H1 (cell line): ENCODE results near the gene CPEB3. TPM values are rescaled to one million over a fixed set of nuclear protein-coding genes. Genes with fewer than 3 reads are reported as not detected.

Experiments used
- CTCF ChIA-PET: fragments of 300-600 bp; sonication (Branson Sonifier 250); formaldehyde crosslinking; loops from one replicate; lab custom pipeline; 2021; ENCODE audit not compliant: partially characterized antibody; lab: Charles Lee
- POLR2A ChIA-PET: fragments of 300-600 bp; sonication (Branson Sonifier 250); formaldehyde crosslinking; loops from one replicate; lab custom pipeline; 2021; ENCODE audit warnings: inconsistent platforms; ENCODE audit not compliant: partially characterized antibody; lab: Charles Lee
- DNase-seq, 2 experiments: peaks; one replicate each; pipeline versions ENCODE4 v3.0.0 to v3.0.0-alpha.2; 2010 to 2022; ENCODE audit warnings: low spot score in 2 of 2, low read depth in 1 of 2, mixed read lengths in 1 of 2
- FAIRE-seq: peaks from 2 replicates; lab custom pipeline; 2011; peaks lifted over from hg19 to GRCh38; lab: Jason Lieb, UNC
- H2AFZ ChIP-seq: 2 replicates; pipeline ENCODE4 v1.8.1; 2012; ENCODE audit warnings: low read length, inconsistent platforms
- H2AK5ac ChIP-seq: 2 replicates; pipeline ENCODE4 v1.6.1; 2013; ENCODE audit warnings: low read depth, low read length
- H2BK120ac ChIP-seq: replicated peaks from 2 replicates; pipeline ENCODE3; 2013; ENCODE audit warnings: low read depth, low read length, inconsistent platforms
- H2BK12ac ChIP-seq: 2 replicates; pipeline ENCODE4 v1.6.1; 2013; ENCODE audit warnings: low read depth, low read length
- H2BK15ac ChIP-seq: 2 replicates; pipeline ENCODE4 v1.6.1; 2013; ENCODE audit warnings: low read length
- H2BK20ac ChIP-seq: 2 replicates; pipeline ENCODE4 v1.6.1; 2013; ENCODE audit warnings: low read length
- H2BK5ac ChIP-seq: 2 replicates; pipeline ENCODE4 v1.6.1; 2013; ENCODE audit warnings: low read depth, low read length
- H3K14ac ChIP-seq: 2 replicates; pipeline ENCODE4 v1.6.1; 2013; ENCODE audit warnings: inconsistent platforms; ENCODE audit not compliant: insufficient read length
- H3K18ac ChIP-seq: 2 replicates; pipeline ENCODE4 v1.6.1; 2013; ENCODE audit warnings: low read length; ENCODE audit errors: extremely low read depth
- H3K23ac ChIP-seq: 2 replicates; pipeline ENCODE4 v1.6.1; 2013; ENCODE audit warnings: inconsistent platforms; ENCODE audit not compliant: insufficient read length
- H3K23me2 ChIP-seq: 2 replicates; pipeline ENCODE4 v1.6.1; 2013; ENCODE audit warnings: low read depth, low read length
- H3K27ac ChIP-seq: 2 replicates; pipeline ENCODE4 v1.6.1; 2011; ENCODE audit warnings: low read depth, low read length, inconsistent platforms
- H3K27me3 ChIP-seq, 4 experiments: replicated peaks in 1 of 4; 1 replicate in 1 of 4; 2 replicates in 3 of 4; pipeline versions ENCODE4 v1.6.1 to v1.8.1; 2011 to 2013; ENCODE audit warnings: low read length in 3 of 4, mild to moderate bottlenecking in 3 of 4, inconsistent platforms in 2 of 4, mixed read lengths in 2 of 4, moderate library complexity in 1 of 4; ENCODE audit not compliant: control insufficient read depth in 3 of 4, insufficient read depth in 3 of 4; ENCODE audit errors: extremely low read depth in 1 of 4
- H3K36me3 ChIP-seq, 4 experiments: 2 replicates each; pipeline versions ENCODE4 v1.6.1 to v1.8.1; 2011 to 2013; ENCODE audit warnings: mild to moderate bottlenecking in 4 of 4, low read length in 3 of 4, moderate library complexity in 2 of 4, control low read depth in 1 of 4, inconsistent platforms in 1 of 4; ENCODE audit not compliant: insufficient read depth in 4 of 4, control insufficient read depth in 2 of 4
- H3K4ac ChIP-seq: replicated peaks from 2 replicates; pipeline ENCODE3; 2013; ENCODE audit warnings: low read length, low read depth, mixed read lengths, inconsistent platforms; ENCODE audit not compliant: insufficient read length
- H3K4me1 ChIP-seq, 4 experiments: replicated peaks in 1 of 4; 1 replicate in 1 of 4; 2 replicates in 3 of 4; pipeline versions ENCODE4 v1.6.1 to v1.8.1; 2011 to 2013; ENCODE audit warnings: low read length in 3 of 4, inconsistent platforms in 2 of 4, mixed read lengths in 1 of 4; ENCODE audit not compliant: insufficient read depth in 4 of 4, control insufficient read depth in 3 of 4
- H3K4me2 ChIP-seq, 2 experiments: 2 replicates each; pipeline versions ENCODE4 v1.6.1 to v1.8.1; 2011 to 2013; ENCODE audit warnings: low read depth in 2 of 2, low read length in 2 of 2, control low read depth in 1 of 2, inconsistent platforms in 1 of 2, mild to moderate bottlenecking in 1 of 2; ENCODE audit not compliant: insufficient read depth in 1 of 2
- H3K4me3 ChIP-seq, 4 experiments: fragments of 200-600, 300-600 bp in 1 of 4; sonication (generic), shearing (Covaris generic), sonication (Bioruptor Twin) in 1 of 4; 2 replicates each; pipeline versions ENCODE4 v1.5.1 to v1.8.1; 2011 to 2016; ENCODE audit warnings: low read length in 4 of 4, low read depth in 3 of 4, control low read depth in 2 of 4, inconsistent platforms in 2 of 4, mild to moderate bottlenecking in 2 of 4, mixed read lengths in 1 of 4, moderate library complexity in 1 of 4; ENCODE audit not compliant: insufficient read depth in 2 of 4; ENCODE audit errors: extremely low read depth in 1 of 4
- H3K56ac ChIP-seq: replicated peaks from 2 replicates; pipeline ENCODE3; 2013; ENCODE audit warnings: low read depth, mild to moderate bottlenecking, mixed read lengths, low read length, inconsistent platforms; ENCODE audit not compliant: insufficient read length
- H3K79me1 ChIP-seq: 2 replicates; pipeline ENCODE4 v1.6.1; 2013; ENCODE audit warnings: low read depth, low read length, control low read depth
- H3K79me2 ChIP-seq, 2 experiments: 2 replicates each; pipeline versions ENCODE4 v1.6.1 to v1.8.1; 2012 to 2013; ENCODE audit warnings: low read length in 2 of 2, mild to moderate bottlenecking in 2 of 2, inconsistent platforms in 1 of 2; ENCODE audit not compliant: insufficient read depth in 2 of 2, control insufficient read depth in 1 of 2
- H3K9ac ChIP-seq, 4 experiments: replicated peaks in 1 of 4; 1 replicate in 1 of 4; 2 replicates in 3 of 4; pipeline versions ENCODE4 v1.6.1 to v1.8.1; 2011 to 2013; ENCODE audit warnings: low read depth in 3 of 4, low read length in 3 of 4, control low read depth in 2 of 4, mild to moderate bottlenecking in 2 of 4, moderate library complexity in 2 of 4, inconsistent platforms in 1 of 4; ENCODE audit errors: extremely low read depth in 1 of 4
- H3K9me3 ChIP-seq, 2 experiments: 2 replicates each; pipeline versions ENCODE4 v1.6.1 to v1.8.1; 2012 to 2013; ENCODE audit warnings: mild to moderate bottlenecking in 2 of 2, moderate library complexity in 2 of 2, control low read depth in 1 of 2, inconsistent platforms in 1 of 2, low read depth in 1 of 2, low read length in 1 of 2, mixed read lengths in 1 of 2; ENCODE audit not compliant: insufficient read depth in 2 of 2
- H4K20me1 ChIP-seq, 2 experiments: replicated peaks in 1 of 2; 2 replicates each; pipeline versions ENCODE3 to v1.8.1; 2011 to 2013; ENCODE audit warnings: inconsistent platforms in 2 of 2, low read length in 2 of 2, mild to moderate bottlenecking in 1 of 2; ENCODE audit not compliant: insufficient read depth in 2 of 2, control insufficient read depth in 1 of 2
- H4K5ac ChIP-seq: 2 replicates; pipeline ENCODE4 v1.6.1; 2013; ENCODE audit warnings: low read length, low read depth, mixed read lengths, inconsistent platforms; ENCODE audit not compliant: insufficient read length
- H4K8ac ChIP-seq: 2 replicates; pipeline ENCODE4 v1.8.0; 2013; ENCODE audit warnings: mild to moderate bottlenecking, moderate library complexity, low read length, inconsistent platforms; ENCODE audit not compliant: insufficient read depth; ENCODE audit errors: extremely low read depth
- H4K91ac ChIP-seq: replicated peaks from 2 replicates; pipeline ENCODE3; 2013; ENCODE audit warnings: low read length, mixed read lengths, inconsistent platforms; ENCODE audit not compliant: insufficient read length
- ATF3 ChIP-seq: IDR thresholded peaks from 2 replicates; pipeline ENCODE4 v1.6.1; 2011; ENCODE audit warnings: low read depth, mild to moderate bottlenecking, low read length; ENCODE audit not compliant: insufficient read depth
- GABPA ChIP-seq: IDR thresholded peaks from 2 replicates; pipeline ENCODE4 v1.6.1; 2011; ENCODE audit warnings: mild to moderate bottlenecking, low read length, moderate library complexity, borderline replicate concordance; ENCODE audit not compliant: insufficient read depth
- HDAC2 ChIP-seq, 2 experiments: fragments of 300-600 bp in 1 of 2; sonication (generic) in 1 of 2; IDR thresholded peaks; 2 replicates each; pipeline ENCODE4 v1.6.1; 2011 to 2012; ENCODE audit warnings: low read depth in 2 of 2, low read length in 2 of 2, mild to moderate bottlenecking in 2 of 2, moderate library complexity in 2 of 2, borderline replicate concordance in 1 of 2, inconsistent platforms in 1 of 2
- JUND ChIP-seq: IDR thresholded peaks from 2 replicates; pipeline ENCODE4 v1.6.1; 2011; ENCODE audit warnings: mild to moderate bottlenecking, improper control_type of control experiment, low read length
- KDM4A ChIP-seq: IDR thresholded peaks from one replicate; pipeline ENCODE4 v1.7.1; 2012; ENCODE audit warnings: low read depth, mild to moderate bottlenecking, moderate library complexity, low read length, inconsistent platforms; ENCODE audit not compliant: severe bottlenecking
- NRF1 ChIP-seq: IDR thresholded peaks from 2 replicates; pipeline ENCODE4 v1.6.1; 2011; ENCODE audit warnings: mild to moderate bottlenecking, low read depth, low read length, improper control_type of control experiment
- RAD21 ChIP-seq, 2 experiments: IDR thresholded peaks in 1 of 2; conservative IDR thresholded peaks in 1 of 2; 2 replicates each; pipeline ENCODE4 v1.6.1; 2011; ENCODE audit warnings: low read depth in 2 of 2, low read length in 2 of 2, improper control_type of control experiment in 1 of 2, inconsistent platforms in 1 of 2, mild to moderate bottlenecking in 1 of 2, moderate library complexity in 1 of 2
- RBBP5 ChIP-seq: IDR thresholded peaks from 2 replicates; pipeline ENCODE4 v1.7.1; 2012; ENCODE audit warnings: low read depth, mild to moderate bottlenecking, inconsistent platforms, low read length, moderate library complexity, borderline replicate concordance
- SIN3A ChIP-seq, 2 experiments: IDR thresholded peaks in 1 of 2; conservative IDR thresholded peaks in 1 of 2; 2 replicates each; pipeline ENCODE4 v1.6.1; 2011 to 2012; ENCODE audit warnings: low read length in 2 of 2, improper control_type of control experiment in 1 of 2, low read depth in 1 of 2, mild to moderate bottlenecking in 1 of 2
- SIX5 ChIP-seq: IDR thresholded peaks from 2 replicates; pipeline ENCODE4 v1.6.1; 2011; ENCODE audit warnings: mild to moderate bottlenecking, low read depth, low read length
- TCF12 ChIP-seq: IDR thresholded peaks from 2 replicates; pipeline ENCODE4 v1.6.1; 2011; ENCODE audit warnings: low read depth, mild to moderate bottlenecking, low read length
- whole genome bisulfite sequencing, 2 experiments: shearing (Covaris generic) in 1 of 2; methylation state at CpG; one replicate each; pipeline versions ENCODE4 v1.1.6 to v1.1.7; 2013 to 2015; ENCODE audit warnings: low lambda C conversion rate in 2 of 2, mixed read lengths in 2 of 2, inconsistent platforms in 1 of 2, low coverage in 1 of 2, missing lambda C conversion rate in 1 of 2; ENCODE audit not compliant: insufficient replicate concordance in 2 of 2, insufficient coverage in 1 of 2, insufficient read length in 1 of 2; ENCODE audit errors: extremely low coverage in 1 of 2, missing lambda C conversion rate in 1 of 2; 5-methylcytosine and 5-hydroxymethylcytosine counted together
- polyA plus RNA-seq, 7 experiments: library from polyadenylated mRNA; depleted of rRNA in 3 of 7; stranded (reverse) in 5 of 7; unstranded in 2 of 7; fragments of >200 nt in 5 of 7; fragments of 200-250 nt in 2 of 7; gene quantifications; 1 replicate in 5 of 7; 2 replicates in 1 of 7; 4 replicates in 1 of 7; pipeline versions ENCODE4 v1.2.1 to v1.2.3, GENCODE V29; 2011 to 2013; ENCODE audit warnings: missing spikeins in 2 of 7, mixed read lengths in 2 of 7
- total RNA-seq: library from RNA; stranded (reverse); fragmentation: NEBNext Ultra II Directional; extraction: Animal tissue kit (Norgen Biotek cat#: 25700); gene quantifications from 2 replicates; pipeline ENCODE4 v1.2.1, GENCODE V29; 2021

CPEB3 gene
- total and polyA plus RNA-seq, 2 of the 8 experiments (the other 6 are each of a cell fraction or from before 2014, with no cell fraction given) = 0.39 to 1.7 TPM

GRCh38 chr10:92175164-92175563, 115.7 kb downstream of the CPEB3 start:
- no peak overlapping the region for H3K14ac ChIP-seq
- no peak overlapping the region for H2AK5ac ChIP-seq
- H4K5ac ChIP-seq = no peak overlapping the region
- no peak overlapping the region for H3K4ac ChIP-seq
- no peak overlapping the region for H3K23ac ChIP-seq
- no peak for DNase-seq
- H2BK15ac ChIP-seq = no peak overlapping the region
- no peak overlapping the region for H2BK5ac ChIP-seq
- H3K9ac ChIP-seq = no peak overlapping the region
- no peaks in the 10 kb centered on the region for H4K20me1 ChIP-seq
- no peaks in the 10 kb centered on the region for H3K79me2 ChIP-seq
- no peak overlapping the region for H2AFZ ChIP-seq
- no peak overlapping the region for H3K4me3 ChIP-seq
- no peaks in the 10 kb centered on the region for H3K4me1 ChIP-seq
- H2BK12ac ChIP-seq = no peak overlapping the region
- H3K27ac ChIP-seq = no peak overlapping the region
- no peak overlapping the region for H3K56ac ChIP-seq
- no peaks in the 10 kb centered on the region for H3K9me3 ChIP-seq
- no peak overlapping the region for H3K4me2 ChIP-seq
- WGBS, 2 experiments = 76% methylated on average over 5 of the region's 5 CpGs; no CpG with 5 or more reads in 1 of the 2 experiments
- H3K23me2 ChIP-seq = no peaks in the 10 kb centered on the region; the same call in 1 of the 2 replicates
- H4K91ac ChIP-seq = no peak overlapping the region
- no peak overlapping the region for H2BK20ac ChIP-seq
- ChIA-PET POLR2A (no interaction called here), CTCF (interaction anchor here (0.6 to 1.0 kb wide), 2 partner anchors 16 to 81 kb away, joined by 3 read pairs; no protein-coding TSS in a partner anchor)
- H4K8ac ChIP-seq = no peak overlapping the region
- FAIRE-seq = no peak
- no peaks in the 10 kb centered on the region for H3K36me3 ChIP-seq
- no peak overlapping the region for H3K18ac ChIP-seq
- no peak overlapping the region for H2BK120ac ChIP-seq
- H3K79me1 ChIP-seq = no peaks in the 10 kb centered on the region
- peaks cover 0 to 1% (median 0%) of the 10 kb centered on the region in 4 experiments; a peak in 1 of 7 replicates for H3K27me3 ChIP-seq
- no peak for TF ChIP-seq RBBP5
- TF ChIP-seq GABPA = no peak
- TF ChIP-seq TCF12 = no peak
- TF ChIP-seq NRF1 = no peak
- TF ChIP-seq RAD21 (IDR thresholded peaks at IDR 0.05 in 1 of 2, conservative IDR thresholded peaks at IDR 0.05 in 1 of 2; ENCODE audit: low read depth in 2 of 2, low read length in 2 of 2) = no peak
- TF ChIP-seq SIN3A (conservative IDR thresholded peaks at IDR 0.05 in 1 of 2, IDR thresholded peaks at IDR 0.05 in 1 of 2; ENCODE audit: low read depth in 1 of 2, low read length in 2 of 2) = no peak
- no peak for TF ChIP-seq ATF3
- TF ChIP-seq KDM4A = no peak
- no peak for TF ChIP-seq HDAC2 (IDR thresholded peaks at IDR 0.05; ENCODE audit: borderline replicate concordance in 1 of 2, low read depth in 2 of 2, low read length in 2 of 2)
- TF ChIP-seq JUND = no peak
- TF ChIP-seq SIX5 = no peak
